HG02759 (cell line): Measurements from ENCODE around the gene TRIM37.
"Not testable (repeated sequence)": the region's sequence is repeated elsewhere in the genome, so short reads cannot be mapped to it uniquely, and the experiment has no call there.

ENCODE experiments used
- ATAC-seq: cut with Tn5 transposase; IDR thresholded peaks from one replicate; pipeline ENCODE4 v1.9.1; 2021; ENCODE audit warnings: mild to moderate bottlenecking, moderate library complexity; ENCODE audit not compliant: unreplicated experiment

Gene TRIM37

GRCh38 chr17:58956997-58957724 lies 149.5 kb downstream of the TRIM37 start:
- ATAC-seq = no peak

- ATAC-seq = not testable (repeated sequence)
Observed at GRCh38 chr17:58954358-58954757, 152.3 kb downstream of the TRIM37 start.

GRCh38 chr17:58947824-58948223 lies 158.9 kb downstream of the TRIM37 start:
- ATAC-seq = no peak

- no peak for ATAC-seq
Observed at GRCh38 chr17:58947411-58947810, 159.3 kb downstream of the TRIM37 start.

GRCh38 chr17:58944166-58944565 lies 162.5 kb downstream of the TRIM37 start:
- no peak for ATAC-seq

- no peak for ATAC-seq
Observed at GRCh38 chr17:58936295-58936694, 170.4 kb downstream of the TRIM37 start.

- no peak for ATAC-seq
Observed at GRCh38 chr17:58932956-58933355, 173.7 kb downstream of the TRIM37 start.
